IPS DF 4.7 (cell line): Measurements from ENCODE around the gene MAN2A1.
"Not testable (repeated sequence)": the region's sequence is repeated elsewhere in the genome, so short reads cannot be mapped to it uniquely, and the experiment has no call there.

Experiments
- DNase-seq: peaks from one replicate; pipeline ENCODE4 v3.0.0-alpha.2; 2013; ENCODE audit warnings: low spot score; ENCODE audit errors: extremely low read depth

The MAN2A1 gene

DNA sequence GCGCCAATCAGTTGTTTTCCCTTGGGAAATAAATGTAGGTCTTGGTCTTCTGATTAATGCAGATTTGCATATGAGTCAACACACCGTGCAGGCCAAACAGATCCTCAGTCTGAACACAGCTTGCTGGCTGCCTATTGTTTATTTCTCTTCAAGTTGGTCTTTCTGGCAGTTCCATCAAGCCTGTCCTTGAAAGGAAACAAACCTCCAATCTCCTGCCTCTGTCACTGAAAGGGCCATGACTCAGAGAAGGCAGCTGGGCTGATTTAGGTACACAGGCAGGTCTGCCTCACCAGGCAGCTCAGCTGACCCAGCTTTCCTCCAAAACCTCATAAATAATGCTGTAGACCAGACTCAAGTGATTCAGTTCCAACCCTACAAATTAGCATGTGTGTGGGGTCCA lies 175.9 kb downstream of the MAN2A1 start:
- no peak for DNase-seq

DNA sequence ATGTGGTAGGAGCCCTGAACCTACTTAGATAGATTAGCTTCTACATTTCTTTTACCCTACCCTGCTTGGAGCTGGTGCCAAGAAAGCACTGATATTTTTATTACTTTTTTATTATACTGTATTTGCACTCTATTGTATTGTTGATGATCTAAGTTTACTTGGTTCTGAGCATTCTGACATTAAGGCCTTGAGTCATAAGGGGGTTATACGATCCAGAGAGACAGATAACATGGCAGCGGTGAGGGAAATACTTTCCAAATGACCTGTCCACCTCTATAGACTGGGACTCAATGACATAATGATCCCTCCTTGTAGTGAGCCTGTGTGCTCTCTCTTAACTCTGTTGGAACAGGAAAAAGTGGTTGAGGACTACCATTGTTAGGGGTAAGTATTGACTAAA lies 176.3 kb downstream of the MAN2A1 start:
- DNase-seq, result no peak

DNA sequence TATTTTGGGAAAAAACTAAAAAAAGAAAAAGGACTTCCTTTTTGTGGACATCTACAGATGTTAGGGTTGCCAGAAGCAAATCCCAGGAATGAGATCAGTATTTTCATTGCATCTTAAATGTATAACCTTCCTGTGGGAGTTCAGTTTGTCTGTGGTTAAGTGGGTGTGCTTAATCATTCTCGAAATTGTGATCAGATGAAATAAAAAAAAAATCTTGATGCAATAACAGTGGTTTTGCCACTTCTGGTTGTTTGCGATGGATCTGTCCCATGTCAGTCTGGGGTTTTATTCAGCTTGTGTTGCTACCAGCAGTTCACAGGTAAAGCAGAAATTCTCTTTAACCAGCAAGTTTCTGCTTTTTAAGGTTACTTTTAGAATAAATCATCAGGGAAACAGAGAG lies 179.0 kb downstream of the MAN2A1 start:
- DNase-seq, result no peak

DNA sequence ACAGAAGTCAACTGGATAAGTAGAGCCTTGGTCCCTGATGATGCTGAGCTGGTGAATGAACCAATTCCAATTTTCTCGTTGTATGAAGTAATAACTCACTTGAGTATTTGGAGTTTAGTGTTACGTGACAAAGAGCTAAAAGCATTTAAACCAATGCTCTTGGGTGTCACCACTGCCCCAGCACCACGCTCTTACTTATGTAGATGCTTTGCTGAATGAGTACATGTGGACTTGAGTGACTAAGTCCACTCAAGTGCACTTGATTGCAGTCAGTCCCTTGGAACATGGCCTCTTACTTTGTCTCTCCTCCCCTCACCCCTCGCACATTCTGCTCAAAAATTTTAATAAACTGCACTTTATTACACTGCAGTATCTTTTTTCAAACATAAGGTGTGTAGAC lies 184.0 kb downstream of the MAN2A1 start:
- no peak for DNase-seq

DNA sequence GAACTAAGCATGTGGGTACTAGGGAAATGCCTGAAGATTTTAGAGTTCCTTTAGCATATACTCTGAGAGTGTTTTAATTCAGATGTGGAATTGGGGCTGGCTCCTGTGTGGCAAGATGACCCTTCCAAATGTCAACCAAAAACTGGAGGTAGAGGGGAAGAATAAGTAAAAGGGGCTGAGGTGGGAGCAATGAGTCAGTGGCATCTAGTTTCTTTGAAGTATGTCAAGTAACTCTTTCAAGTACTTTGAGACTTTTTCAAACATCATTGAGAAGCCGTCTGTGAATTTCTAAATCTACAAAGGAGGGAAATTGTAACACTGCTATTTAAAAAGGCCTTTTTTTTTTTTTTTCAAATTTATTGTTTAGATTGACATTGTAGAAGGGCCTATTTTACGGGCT lies 184.4 kb downstream of the MAN2A1 start:
- DNase-seq, result no peak

DNA sequence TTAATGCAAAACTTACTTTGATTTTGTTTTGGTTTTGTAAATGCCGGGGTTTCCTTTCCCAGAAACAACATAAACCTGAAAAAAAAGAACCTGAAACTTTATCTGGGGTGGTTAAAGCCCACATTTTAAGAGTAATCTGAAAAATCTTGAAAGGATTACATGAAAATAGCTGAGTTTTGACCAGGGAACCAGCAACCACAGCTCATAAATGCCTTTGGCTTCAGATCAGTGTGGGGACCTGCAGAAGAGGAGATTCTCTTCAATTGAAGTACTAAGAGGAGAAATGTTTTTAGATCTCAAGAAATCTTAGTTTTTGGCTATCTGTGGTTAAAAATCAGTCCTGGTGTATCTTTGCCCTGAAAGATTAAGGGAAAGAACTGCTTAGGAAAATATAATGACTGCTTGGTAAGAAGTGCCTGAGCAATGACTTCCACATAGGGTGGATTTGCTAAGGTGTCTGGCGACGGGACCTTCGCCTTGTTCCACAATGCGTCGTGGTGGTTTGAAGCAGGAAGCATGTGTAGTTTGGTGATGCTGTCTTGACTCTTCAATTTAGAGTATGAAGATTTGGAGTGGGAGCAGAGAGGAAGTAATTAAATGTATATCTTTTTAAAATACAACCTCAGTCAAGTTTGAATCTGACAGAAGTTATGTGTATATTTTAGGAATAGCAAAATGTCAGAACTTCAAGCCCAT lies 186.5 kb downstream of the MAN2A1 start:
- DNase-seq, result no peak

DNA sequence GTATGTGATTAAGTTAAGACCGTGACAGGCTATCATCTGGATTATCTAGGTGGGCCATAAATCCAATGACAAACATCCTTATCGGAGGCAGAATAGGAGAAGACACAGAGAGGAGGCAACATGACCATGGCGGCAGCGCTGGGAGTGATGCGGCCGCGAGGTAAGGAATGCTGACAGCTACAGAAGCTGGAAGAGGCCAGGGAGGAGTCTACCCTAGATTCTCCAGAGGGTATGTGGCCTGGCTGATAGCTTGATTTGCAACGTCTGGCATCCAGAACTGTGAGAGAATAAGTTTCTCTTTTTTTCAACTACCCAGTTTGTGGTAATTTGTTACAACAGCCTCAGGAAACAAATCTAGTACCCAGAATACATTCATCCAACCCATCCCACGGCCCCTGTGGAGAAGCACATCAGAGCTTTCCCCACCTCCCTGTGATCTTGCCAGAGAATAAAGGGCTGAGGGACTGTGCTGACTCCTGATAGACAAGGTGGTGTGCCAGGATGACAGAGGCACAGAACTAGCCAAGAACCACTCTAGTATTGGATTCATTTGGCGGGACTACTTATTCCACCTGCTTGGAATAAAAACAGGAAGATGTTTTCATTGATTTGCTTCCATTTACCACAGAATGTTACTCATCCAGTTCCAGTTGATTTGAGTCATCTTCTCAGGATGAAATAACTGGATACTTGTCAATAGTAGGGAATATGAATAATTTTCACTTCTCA lies 187.4 kb downstream of the MAN2A1 start:
- DNase-seq, result no peak

DNA sequence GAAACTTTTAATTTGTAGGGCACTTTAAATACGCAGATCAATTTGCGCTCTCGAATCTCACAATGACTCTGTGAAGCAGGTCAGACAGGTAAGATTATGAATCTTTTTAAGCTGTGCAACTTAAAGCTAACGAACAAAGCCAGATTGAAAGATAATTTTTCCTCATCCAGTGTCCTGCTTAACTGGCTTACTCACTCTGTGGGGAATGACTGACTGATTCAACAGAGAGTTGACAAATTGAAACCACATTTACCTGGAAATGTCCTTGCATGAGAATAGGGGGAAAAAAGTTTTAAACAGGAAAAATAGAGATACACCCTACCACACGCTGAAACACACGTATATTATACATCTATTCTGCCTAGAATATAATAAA lies 187.9 kb downstream of the MAN2A1 start:
- no peak for DNase-seq

DNA sequence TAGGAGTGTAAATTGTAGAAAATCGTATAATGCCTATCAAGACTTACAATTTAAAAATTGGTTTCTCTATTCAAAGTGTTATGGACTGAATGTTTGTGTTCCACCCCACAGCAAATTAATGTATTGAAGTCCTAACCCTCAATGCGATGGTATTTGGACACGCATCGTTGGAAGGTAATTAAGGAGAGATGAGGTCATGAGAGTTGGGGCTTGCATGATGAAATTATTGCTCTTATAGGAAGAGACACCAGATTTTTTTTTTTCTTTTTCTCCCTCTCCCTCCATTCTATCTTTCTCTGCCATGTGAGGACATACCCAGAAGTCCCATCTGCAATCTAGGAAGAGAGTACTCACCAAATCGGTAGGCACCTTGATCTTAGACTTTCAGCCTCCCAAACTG lies 189.2 kb downstream of the MAN2A1 start:
- no peak for DNase-seq

DNA sequence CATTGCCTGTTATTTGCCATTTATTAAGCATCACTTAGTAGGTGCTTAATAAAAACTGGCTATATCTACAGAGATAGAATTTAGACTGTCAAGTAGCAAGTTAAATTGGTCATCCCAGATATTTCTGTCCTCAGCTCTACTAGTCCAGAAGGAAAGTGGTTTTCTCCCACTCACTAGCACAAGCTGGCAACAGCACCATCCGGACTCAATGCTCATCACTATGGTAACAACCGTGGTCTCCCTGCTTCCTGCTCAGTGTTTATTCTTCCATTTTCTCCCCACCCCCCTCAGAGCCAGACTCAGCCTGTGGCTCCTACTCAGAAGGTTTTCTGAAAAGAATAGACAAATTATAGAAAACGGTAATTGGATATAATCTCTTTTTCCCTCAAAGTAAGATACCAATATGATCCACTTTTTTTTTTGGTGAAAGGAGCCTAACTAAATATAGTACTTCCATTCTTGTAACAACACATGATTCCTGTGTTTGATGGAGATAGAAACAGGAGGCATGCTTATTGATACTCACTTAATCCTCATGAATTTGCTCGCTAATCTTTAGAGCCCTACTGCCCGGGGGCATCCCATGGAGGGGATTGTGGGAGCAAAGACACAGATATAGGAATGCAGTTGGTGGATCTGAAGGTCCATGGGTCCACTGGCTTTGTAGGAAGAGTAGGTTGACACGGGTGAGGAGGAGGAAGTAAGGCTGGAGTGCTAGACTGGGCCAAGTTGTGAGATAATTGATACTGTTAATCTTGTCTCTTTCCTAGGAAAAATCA lies 191.4 kb downstream of the MAN2A1 start:
- DNase-seq, result no peak

DNA sequence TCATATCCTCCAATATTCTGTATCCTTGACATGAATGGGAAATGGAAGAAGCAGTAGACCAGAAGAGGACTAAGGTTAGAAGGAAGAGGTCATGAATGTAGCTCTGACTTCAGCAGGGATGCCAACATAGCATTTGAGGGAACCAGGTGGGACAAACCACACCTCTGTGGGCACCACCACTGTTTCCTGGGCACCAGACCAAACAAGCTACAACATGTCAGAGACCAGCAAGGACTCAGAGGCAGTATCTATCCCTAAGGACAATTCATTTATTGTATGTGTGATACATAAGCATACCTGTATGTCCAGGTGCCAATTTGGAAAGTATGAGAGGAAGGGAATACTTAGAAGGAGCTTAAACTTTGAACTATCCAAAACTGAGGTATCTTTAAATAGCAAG lies 192.8 kb downstream of the MAN2A1 start:
- DNase-seq, result no peak

DNA sequence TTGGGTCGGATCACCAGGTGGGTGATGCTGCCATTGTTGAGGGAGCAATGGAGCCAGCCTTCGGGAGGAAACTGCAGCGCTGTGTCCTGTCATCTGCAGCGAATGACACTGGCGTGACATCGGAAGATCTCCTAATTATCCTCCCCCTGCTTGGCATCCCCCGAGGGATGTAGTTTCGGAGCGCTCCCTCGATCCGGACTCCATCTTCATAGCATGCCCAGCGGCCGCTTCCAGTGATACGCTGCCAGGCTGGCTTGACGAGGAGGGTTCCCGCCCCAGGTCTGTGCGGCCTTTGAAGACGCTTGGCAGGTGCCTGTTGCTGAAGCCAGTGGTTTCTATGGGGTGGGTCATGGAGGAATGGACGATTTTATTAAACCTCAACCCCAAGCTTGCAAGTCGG lies 194.9 kb downstream of the MAN2A1 start:
- no peak for DNase-seq

DNA sequence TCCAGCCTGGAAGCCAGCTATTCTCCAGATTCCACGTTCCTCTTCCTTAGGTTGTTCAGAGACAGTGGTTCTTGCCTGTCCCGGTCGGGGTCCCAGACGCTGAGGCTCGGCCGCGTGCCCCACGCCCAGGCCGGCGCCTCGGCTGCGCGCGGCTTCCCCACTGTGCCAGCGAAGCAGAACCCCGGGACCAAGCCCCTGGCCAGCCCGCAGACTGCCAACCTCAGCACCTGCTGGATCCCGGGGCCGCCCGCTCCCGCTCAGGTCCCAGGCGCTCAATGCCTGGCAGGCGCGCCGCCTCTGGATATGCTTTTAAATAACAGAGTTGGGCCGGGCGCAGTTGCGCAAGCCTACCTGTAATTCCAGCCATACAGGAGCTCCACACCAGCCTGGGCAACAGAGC lies 195.5 kb downstream of the MAN2A1 start:
- DNase-seq, result no peak

DNA sequence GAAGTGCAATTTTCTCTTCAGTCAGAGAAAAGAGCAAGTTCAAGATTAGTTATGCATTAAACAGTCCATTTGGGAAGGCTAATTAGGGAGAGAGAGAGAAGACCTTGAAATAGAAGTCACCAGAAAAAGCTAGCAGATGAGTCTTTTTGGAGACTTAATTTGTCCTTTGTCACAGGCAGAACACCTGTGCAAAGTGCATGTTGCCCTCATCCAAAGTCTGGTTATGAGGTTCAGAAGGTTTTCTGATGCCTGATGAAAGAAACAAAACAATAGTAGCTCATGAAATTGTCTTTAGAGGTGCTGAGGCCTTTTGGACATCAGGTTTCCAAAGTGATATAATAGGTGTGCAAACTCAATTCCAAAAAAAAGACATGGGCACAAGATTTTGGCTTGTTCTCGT lies 199.3 kb downstream of the MAN2A1 start:
- DNase-seq, result no peak

DNA sequence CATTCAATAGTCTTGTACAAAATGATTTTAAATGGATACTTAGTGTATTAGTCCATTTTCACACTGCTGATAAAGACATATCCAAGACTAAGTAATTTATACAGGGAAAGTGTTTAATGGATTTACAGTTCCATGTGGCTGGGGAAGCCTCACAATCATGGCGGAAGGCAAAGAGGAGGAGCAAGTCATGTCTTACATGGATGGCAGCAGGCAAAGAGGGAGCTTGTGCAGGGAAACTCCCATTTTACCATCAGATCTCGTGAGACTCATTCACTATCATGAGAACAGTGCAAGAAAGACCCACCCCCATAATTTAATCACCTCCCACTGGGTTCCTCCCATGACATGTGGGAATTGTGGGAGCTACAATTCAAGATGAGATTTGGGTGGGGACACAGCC lies 203.5 kb downstream of the MAN2A1 start:
- not testable (repeated sequence) for DNase-seq

DNA sequence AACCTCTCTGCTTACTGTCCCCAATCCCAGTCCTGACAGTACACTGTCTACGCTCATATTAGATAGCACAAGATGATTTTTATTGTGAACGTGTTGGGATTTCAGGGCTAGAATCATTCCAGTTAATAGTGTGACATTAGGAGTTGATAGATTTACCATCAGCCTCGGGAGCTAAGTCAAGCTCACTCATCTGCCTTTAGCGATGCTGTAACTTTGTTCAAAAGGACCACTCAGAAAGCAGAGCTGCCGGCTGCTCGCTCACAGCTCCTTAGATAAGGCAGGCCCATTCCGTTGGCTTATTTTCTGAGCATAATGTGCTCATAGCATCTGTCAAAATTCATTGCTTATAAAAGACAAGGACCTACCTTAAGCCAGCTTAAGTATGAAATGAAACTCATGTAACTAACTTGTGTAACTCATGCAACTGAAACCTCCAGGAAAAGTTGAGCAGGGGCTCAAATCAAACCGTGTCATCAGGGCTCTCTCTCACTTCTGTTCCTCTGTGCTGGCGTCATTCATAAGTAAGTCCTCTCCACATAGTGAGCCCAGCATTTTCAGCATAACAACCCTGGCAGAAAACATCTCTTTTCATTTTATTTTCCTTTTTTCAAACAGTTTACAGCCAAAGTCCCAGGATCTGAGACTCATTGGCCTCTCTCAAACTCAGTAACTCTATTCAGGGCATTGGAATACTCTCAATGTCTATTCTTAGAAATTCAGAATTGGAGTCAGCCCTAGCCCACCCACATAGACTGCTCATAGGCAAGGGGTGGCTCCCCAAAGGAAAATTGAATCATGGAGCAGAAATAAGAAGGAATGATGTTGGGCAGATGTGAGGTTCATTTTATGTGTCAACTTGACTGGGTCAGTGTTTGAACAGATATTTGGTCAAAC lies 208.8 kb downstream of the MAN2A1 start:
- DNase-seq, result no peak

DNA sequence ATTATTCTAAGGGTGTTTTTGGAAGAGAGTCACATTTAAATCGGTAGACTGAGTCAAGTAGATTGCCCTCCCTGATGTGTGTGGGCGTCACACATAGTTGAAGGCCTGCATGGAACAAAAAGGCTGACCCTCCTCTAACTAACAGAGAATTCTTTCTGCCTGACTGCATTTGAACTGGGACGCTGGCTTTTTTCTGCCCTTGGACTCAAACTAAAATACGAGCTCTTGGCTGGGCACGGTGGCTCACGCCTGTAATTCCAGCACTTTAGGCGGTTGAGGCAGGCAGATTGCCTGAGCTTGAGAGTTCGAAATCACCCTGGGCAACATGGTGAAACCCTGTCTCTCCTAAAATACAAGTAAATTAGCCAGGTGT lies 209.4 kb downstream of the MAN2A1 start:
- no peak for DNase-seq

DNA sequence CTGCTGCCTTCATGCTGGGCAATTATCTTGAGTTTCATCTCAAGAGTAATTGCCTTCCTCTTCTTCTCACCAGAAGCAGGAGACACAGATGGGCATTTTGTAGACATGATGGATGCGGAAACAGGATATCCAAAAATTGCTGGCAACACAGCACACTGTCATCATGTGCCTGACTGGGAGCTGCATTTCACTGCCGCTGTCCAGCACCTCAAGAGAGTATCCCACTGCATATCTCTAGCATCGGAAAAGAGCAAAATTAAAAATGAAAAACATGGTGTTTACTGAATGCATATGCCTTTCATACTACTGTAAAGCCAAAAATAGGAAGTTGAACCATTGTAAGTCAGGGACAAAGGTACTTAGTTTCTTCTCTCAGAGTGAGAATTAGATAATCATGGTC lies 210.7 kb downstream of the MAN2A1 start:
- DNase-seq, result no peak

DNA sequence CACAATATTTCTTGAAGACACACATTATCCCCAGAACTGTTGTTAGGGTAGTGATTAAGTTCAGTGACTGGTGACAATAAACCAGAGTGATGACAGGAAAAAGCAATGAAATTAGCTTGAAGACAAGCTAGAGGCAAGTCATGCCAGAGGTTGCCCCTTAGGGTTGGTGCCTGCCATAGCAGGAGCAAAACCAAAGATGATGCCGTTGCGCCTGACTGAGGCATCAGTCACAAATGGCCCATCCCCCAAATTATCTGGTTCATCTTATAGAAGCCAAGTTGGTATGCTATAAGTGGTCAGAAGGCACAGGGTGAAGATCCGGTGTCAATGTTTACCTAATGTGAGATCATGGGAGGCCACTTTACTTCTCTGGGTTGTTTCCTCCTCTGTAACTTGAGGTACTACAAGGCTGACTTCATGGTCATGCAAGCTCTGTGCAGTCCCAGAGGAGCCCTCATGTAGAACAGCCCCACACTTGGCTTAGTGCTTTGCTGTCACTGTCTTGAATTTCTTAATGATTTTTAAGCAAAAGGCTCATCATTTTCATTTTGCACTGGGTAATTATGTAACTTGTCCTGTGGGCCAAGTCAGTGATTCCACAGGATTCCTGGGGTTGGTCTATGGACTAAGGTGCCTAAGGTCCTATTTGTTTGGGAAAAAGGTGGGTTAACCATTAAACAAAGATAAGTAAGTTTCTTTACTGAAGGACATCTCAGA lies 211.3 kb downstream of the MAN2A1 start:
- DNase-seq, result no peak

DNA sequence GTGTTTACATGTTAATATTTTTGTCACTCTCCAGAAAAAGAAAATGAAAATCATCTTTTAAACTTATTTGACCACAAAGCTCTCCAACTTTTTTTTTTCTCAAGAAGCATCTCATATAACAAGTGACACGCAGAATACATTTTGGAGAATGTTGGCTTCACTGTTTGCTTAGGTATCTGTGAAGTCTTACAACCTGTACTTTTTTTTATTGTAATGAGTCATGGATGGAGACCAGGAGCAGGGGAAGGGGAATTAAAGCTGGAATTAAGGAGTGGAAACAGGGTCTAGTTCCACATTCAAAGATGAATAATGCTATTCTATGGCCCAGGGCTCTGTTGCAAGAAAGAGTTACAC lies 211.9 kb downstream of the MAN2A1 start:
- DNase-seq, result no peak

DNA sequence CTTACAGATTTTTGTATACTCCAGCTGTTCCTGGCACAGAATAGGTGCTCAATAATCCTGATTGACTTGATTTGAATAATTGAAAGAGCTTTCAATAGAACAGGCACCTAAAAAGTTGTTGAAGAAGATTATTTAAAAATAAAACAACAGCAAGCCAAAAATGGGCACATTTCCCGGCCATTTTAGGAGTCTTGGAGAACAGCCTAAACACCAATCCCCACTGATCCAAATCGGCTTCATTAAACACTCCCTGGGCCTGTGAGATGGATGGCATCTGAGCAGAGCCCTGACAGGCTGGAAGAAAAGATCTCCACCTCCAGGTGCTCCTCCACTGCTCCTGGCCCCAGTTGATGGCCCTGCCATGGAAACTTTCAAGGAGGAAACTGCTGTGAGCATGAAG lies 213.3 kb downstream of the MAN2A1 start:
- no peak for DNase-seq
